Activated naive CD4-positive, alpha-beta T cell treated with anti-CD3 and anti-CD28 coated beads, Interleukin-2, amount 50 U/mL, for 24 hours (primary cell): ENCODE measurements around the gene IDH2.

Experiments
- H3K27ac Mint-ChIP-seq: one replicate; pipeline ENCODE4 v1.8.0; 2021; ENCODE audit warnings: mild to moderate bottlenecking, mixed read lengths
- H3K27me3 Mint-ChIP-seq: one replicate; pipeline ENCODE4 v1.8.0; 2021; ENCODE audit warnings: mixed read lengths
- H3K36me3 Mint-ChIP-seq: one replicate; pipeline ENCODE4 v1.8.0; 2021; ENCODE audit warnings: mixed read lengths
- H3K4me1 Mint-ChIP-seq: one replicate; pipeline ENCODE4 v1.8.0; 2021; ENCODE audit warnings: mixed read lengths
- H3K4me3 Mint-ChIP-seq: one replicate; pipeline ENCODE4 v1.8.0; 2021; ENCODE audit warnings: mild to moderate bottlenecking, mixed read lengths
- H3K9me3 Mint-ChIP-seq: one replicate; pipeline ENCODE4 v1.8.0; 2021; ENCODE audit warnings: mixed read lengths

Gene IDH2

GRCh38 chr15:90099868-90100831 lies 2.1 kb downstream of the IDH2 start:
- Mint-ChIP-seq H3K9me3 (no peaks in the 10 kb centered on the region), H3K36me3 (peaks cover 2% of the 10 kb centered on the region), H3K4me3 (peak overlapping the region; percentile 87), H3K27me3 (no peaks in the 10 kb centered on the region), H3K27ac (peak overlapping the region; percentile 98), H3K4me1 (peaks cover 69% of the 10 kb centered on the region)

DNA sequence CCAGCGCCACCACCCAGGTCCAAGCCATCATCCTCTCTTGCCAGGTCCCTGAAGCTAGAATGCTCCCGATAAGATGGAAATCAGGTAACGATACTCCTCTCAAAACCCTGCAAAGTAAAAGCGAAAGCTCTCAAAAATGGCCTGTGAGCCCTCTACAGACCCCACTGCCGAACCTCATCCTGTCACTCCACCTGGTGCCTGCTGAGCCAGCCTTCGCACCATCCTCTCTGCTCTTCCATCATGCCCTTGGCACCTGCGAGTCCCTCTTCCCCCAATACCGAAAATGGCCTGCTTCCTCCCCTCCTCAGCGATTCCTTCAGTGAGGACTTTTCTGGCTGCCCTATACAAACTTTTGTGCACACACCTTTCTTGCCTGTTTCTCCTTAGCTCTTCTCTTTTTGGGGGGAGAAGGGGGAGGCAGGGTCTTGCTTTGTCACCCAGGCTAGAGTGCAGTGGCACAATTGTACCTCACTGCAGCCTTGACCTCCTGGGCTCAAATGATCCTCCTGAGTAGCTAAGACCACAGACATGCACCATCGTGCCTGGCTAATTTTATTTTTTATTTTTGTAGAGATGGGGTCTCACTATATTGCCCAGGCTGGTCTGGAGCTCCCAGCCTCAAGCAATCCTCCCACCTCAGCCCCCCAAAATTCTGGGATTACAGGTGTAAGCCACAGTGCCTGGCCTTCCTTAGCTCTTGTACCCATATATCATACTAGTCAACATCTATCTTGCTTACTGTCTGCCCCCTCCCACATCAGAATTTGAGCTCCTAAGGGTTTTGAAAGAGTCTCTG lies 3.0 kb downstream of the IDH2 start:
- H3K9me3 Mint-ChIP-seq: no peaks in the 10 kb centered on the region
- peak overlapping the region; percentile 98 for H3K27ac Mint-ChIP-seq
- peaks cover 2% of the 10 kb centered on the region for H3K36me3 Mint-ChIP-seq
- peaks cover 76% of the 10 kb centered on the region for H3K4me1 Mint-ChIP-seq
- H3K27me3 Mint-ChIP-seq: no peaks in the 10 kb centered on the region
- peak overlapping the region; percentile 87 for H3K4me3 Mint-ChIP-seq

DNA sequence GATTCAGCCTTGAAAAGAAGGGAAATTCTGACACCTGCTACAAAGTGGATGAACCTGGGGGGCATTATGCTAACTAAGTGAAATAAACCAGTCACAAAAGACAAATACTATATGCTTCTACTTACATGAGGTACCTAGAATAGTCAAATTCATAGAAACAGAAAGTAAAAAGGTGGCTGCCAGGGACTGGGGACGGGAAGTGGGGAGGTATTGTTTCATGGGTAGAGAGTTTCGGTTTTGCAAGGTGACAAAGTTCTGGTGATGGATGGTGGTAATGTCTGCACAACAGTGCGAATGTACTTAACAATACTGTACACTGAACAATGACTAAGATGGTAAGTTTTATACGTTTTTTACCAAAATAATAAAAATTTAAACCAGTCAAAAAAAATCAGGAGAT lies 4.8 kb downstream of the IDH2 start:
- Mint-ChIP-seq H3K36me3 (peaks cover 2% of the 10 kb centered on the region), H3K4me3 (peak overlapping the region; percentile 87), H3K27me3 (no peaks in the 10 kb centered on the region)

GRCh38 chr15:90095521-90095959 lies 6.7 kb downstream of the IDH2 start:
- peak overlapping the region; percentile 97 for H3K27ac Mint-ChIP-seq
- H3K27me3 Mint-ChIP-seq: no peaks in the 10 kb centered on the region
- H3K4me3 Mint-ChIP-seq: peak overlapping the region; percentile 64
- H3K36me3 Mint-ChIP-seq: peaks cover 6% of the 10 kb centered on the region
- no peaks in the 10 kb centered on the region for H3K9me3 Mint-ChIP-seq
- peaks cover 68% of the 10 kb centered on the region for H3K4me1 Mint-ChIP-seq

More for the DNA sequence above, 4.8 kb downstream of the IDH2 start:
- H3K27ac Mint-ChIP-seq: peak overlapping the region; percentile 93
- H3K9me3 Mint-ChIP-seq: no peaks in the 10 kb centered on the region
- H3K4me1 Mint-ChIP-seq: peaks cover 78% of the 10 kb centered on the region

DNA sequence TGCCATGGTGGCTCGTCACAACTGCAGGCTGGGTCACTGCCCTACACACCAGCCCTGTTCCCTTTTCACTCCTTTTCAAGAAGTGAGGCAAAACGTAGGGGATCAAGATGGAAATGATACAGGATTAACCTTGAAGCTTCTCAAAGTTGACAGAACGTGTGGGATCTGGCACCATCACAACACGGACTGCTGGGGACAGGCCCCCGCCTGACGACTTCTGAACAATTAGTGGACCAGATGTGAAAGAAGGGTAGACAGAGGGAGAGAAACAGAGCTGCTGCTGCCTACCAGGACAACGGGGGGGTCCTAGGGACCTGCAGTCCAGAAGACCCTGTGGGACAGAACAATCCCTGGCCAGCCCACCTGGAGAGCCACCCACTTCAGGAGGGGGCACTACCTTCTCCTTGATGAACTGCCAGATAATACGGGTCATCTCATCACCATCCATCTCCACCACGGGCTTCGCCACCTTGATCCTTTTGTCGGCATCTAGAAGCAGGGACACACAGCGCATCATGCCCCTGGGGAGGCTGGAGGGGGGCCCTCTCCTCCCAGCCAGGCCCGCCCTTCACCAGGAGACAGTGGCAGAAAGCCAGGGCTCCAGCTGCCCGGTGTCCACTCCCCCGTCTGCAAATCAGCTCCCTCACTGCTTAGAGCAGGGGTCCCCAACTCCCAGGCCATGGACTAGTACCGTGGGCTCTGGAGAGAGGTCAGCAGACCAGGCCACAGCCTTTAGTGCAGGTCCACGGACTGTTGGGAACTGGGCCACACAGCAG lies 10.9 kb downstream of the IDH2 start:
- peak overlapping the region; percentile 30 for H3K27ac Mint-ChIP-seq
- peaks cover 10% of the 10 kb centered on the region for H3K36me3 Mint-ChIP-seq
- no peak overlapping the region for H3K4me3 Mint-ChIP-seq
- peaks cover 33% of the 10 kb centered on the region for H3K4me1 Mint-ChIP-seq
- no peaks in the 10 kb centered on the region for H3K9me3 Mint-ChIP-seq
- no peaks in the 10 kb centered on the region for H3K27me3 Mint-ChIP-seq

DNA sequence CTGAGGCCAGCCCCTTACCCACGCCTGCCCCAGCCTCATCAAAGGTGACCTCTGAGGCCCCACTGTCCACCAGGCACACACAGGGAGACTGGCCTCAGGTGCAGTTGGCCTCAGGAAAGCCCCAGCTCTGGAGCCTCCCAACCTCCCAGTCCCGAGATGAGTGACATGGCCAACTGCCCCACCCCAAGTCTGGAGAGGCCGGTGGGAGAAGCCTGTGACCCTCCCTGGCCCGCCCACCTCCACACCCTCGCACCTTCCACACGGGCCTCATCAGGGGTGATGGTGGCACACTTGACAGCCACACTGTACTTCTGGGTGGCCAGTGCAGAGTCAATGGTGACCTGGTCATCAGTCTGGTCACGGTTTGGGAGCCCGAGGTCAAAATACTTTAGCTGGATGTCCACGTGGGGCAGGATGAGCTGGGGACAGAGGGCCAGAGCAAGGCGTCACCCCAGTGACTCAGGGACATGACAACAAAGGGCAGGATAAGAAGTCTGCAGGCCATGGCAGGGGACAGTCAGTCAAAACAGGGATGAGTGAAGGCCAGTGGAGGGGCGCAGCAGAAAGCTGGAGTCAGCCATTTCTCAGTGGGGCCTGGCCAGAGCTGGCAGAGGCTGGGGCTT lies 11.9 kb downstream of the IDH2 start:
- Mint-ChIP-seq H3K4me3 (no peak overlapping the region), H3K27me3 (no peaks in the 10 kb centered on the region), H3K9me3 (no peaks in the 10 kb centered on the region), H3K27ac (peak overlapping the region; percentile 76), H3K4me1 (peaks cover 24% of the 10 kb centered on the region), H3K36me3 (peaks cover 10% of the 10 kb centered on the region)

GRCh38 chr15:90087454-90088154 lies 14.7 kb downstream of the IDH2 start:
- peaks cover 6% of the 10 kb centered on the region for H3K4me1 Mint-ChIP-seq
- H3K36me3 Mint-ChIP-seq: peaks cover 10% of the 10 kb centered on the region
- no peak overlapping the region for H3K4me3 Mint-ChIP-seq
- no peaks in the 10 kb centered on the region for H3K9me3 Mint-ChIP-seq
- H3K27me3 Mint-ChIP-seq: no peaks in the 10 kb centered on the region
- peak overlapping the region; percentile 35 for H3K27ac Mint-ChIP-seq

DNA sequence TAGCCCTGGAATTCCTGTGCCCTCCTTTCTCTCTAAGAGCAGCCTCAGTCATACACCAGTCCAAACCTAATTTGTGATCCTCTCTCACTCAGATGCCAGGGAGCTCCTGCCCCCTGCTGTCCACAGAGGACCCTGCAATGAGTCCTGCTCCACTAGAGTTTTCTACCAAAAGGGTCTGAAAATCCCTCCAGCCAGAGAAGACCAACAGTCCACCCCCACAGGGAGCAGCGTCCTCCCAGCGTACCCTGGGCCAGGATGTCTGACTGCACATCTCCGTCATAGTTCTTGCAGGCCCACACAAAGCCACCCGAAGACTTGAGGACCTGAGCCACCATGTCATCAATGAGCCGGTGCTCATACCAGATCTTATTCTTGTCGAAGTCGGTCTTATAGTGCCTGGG lies 15.4 kb downstream of the IDH2 start:
- peaks cover 8% of the 10 kb centered on the region for H3K36me3 Mint-ChIP-seq
- H3K4me3 Mint-ChIP-seq: no peak overlapping the region
- H3K9me3 Mint-ChIP-seq: no peaks in the 10 kb centered on the region
- no peaks in the 10 kb centered on the region for H3K27me3 Mint-ChIP-seq
- H3K27ac Mint-ChIP-seq: peak overlapping the region; percentile 35
- H3K4me1 Mint-ChIP-seq: peaks cover 6% of the 10 kb centered on the region

- Mint-ChIP-seq H3K36me3 (peaks cover 6% of the 10 kb centered on the region), H3K27ac (peak overlapping the region; percentile 23), H3K9me3 (no peaks in the 10 kb centered on the region), H3K4me1 (peaks cover 6% of the 10 kb centered on the region), H3K4me3 (no peak overlapping the region), H3K27me3 (no peaks in the 10 kb centered on the region)
These were observed 16.7 kb downstream of the IDH2 start for GRCh38 chr15:90085565-90085964.

GRCh38 chr15:90084876-90085423 lies 17.3 kb downstream of the IDH2 start:
- no peak overlapping the region for H3K27ac Mint-ChIP-seq

GRCh38 chr15:90083954-90084607 lies 18.2 kb downstream of the IDH2 start:
- Mint-ChIP-seq H3K4me3 (no peak overlapping the region), H3K27ac (no peak overlapping the region), H3K4me1 (peaks cover 6% of the 10 kb centered on the region), H3K27me3 (no peaks in the 10 kb centered on the region), H3K9me3 (no peaks in the 10 kb centered on the region), H3K36me3 (peaks cover 6% of the 10 kb centered on the region)

More at GRCh38 chr15:90084876-90085423, 17.3 kb downstream of the IDH2 start:
- H3K36me3 Mint-ChIP-seq: peaks cover 6% of the 10 kb centered on the region
- H3K4me1 Mint-ChIP-seq: peaks cover 6% of the 10 kb centered on the region
- H3K27me3 Mint-ChIP-seq: no peaks in the 10 kb centered on the region
- H3K4me3 Mint-ChIP-seq: no peak overlapping the region
- H3K9me3 Mint-ChIP-seq: no peaks in the 10 kb centered on the region

- H3K27ac Mint-ChIP-seq: no peak overlapping the region
- no peak overlapping the region for H3K4me3 Mint-ChIP-seq
- no peaks in the 10 kb centered on the region for H3K27me3 Mint-ChIP-seq
- H3K4me1 Mint-ChIP-seq: peaks cover 6% of the 10 kb centered on the region
- H3K36me3 Mint-ChIP-seq: peaks cover 6% of the 10 kb centered on the region
- no peaks in the 10 kb centered on the region for H3K9me3 Mint-ChIP-seq
These were observed 18.8 kb downstream of the IDH2 start for GRCh38 chr15:90083419-90083818.

DNA sequence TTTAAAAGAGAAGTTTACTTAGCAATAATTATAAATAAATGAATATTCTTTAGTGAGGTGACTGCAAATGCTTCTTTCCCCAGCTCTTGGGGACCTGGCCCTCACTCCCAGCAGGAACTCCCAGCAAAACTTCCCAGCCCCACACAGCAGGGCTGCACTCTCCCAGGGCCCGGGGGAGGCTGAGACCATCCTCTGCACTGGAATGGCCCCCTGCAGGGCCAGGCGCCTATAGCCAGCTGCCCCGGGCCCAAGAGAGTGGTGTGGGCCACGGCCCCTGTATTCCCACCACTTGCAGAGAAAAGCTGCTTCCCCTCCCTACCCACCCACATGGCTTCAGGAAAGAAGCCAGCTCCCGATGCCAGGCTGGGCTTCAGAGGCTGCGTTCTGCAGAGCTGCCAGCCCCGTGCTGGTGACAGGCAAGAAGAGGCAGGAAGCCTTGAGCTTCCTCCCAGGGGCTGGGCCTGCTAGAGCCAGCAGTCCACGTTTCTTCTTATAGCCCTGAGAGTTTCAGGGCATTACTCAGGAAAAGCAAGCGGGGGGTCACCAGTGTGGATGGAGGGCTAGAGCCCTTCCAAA lies 20.0 kb downstream of the IDH2 start:
- no peak overlapping the region for H3K27ac Mint-ChIP-seq
- H3K4me1 Mint-ChIP-seq: peaks cover 6% of the 10 kb centered on the region
- no peaks in the 10 kb centered on the region for H3K27me3 Mint-ChIP-seq
- H3K4me3 Mint-ChIP-seq: no peak overlapping the region
- H3K9me3 Mint-ChIP-seq: no peaks in the 10 kb centered on the region
- H3K36me3 Mint-ChIP-seq: peaks cover 7% of the 10 kb centered on the region
